PC-9 (cell line): ENCODE results near the gene HTR7.

Experiments
- EZH2 ChIP-seq: fragments of 200-600 bp; sonication (generic); IDR thresholded peaks from 2 replicates; pipeline ENCODE4 v1.8.0; 2017; ENCODE audit warnings: antibody characterized with exemption, low read depth
- TF ChIP-seq, protein P1 (sequence below): fragments of 200-600 bp; sonication (generic); conservative IDR thresholded peaks from 2 replicates; pipeline ENCODE4 v1.6.1; 2017; ENCODE audit warnings: mixed run types, antibody characterized with exemption, mild to moderate bottlenecking, moderate library complexity

GRCh38 chr10:90871279-90871765, 13.5 kb upstream of the HTR7 start:
- TF ChIP-seq, protein P1, sequence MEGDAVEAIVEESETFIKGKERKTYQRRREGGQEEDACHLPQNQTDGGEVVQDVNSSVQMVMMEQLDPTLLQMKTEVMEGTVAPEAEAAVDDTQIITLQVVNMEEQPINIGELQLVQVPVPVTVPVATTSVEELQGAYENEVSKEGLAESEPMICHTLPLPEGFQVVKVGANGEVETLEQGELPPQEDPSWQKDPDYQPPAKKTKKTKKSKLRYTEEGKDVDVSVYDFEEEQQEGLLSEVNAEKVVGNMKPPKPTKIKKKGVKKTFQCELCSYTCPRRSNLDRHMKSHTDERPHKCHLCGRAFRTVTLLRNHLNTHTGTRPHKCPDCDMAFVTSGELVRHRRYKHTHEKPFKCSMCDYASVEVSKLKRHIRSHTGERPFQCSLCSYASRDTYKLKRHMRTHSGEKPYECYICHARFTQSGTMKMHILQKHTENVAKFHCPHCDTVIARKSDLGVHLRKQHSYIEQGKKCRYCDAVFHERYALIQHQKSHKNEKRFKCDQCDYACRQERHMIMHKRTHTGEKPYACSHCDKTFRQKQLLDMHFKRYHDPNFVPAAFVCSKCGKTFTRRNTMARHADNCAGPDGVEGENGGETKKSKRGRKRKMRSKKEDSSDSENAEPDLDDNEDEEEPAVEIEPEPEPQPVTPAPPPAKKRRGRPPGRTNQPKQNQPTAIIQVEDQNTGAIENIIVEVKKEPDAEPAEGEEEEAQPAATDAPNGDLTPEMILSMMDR, result peak; percentile 57
- no peak for TF ChIP-seq EZH2
